Measurements from ENCODE around the gene PXN.

- TF ChIP-seq FOXM1 (IDR thresholded peaks at IDR 0.05; ENCODE audit: low read depth, low read length) (no peak), POLR2A (IDR thresholded peaks at IDR 0.05; ENCODE audit: low read depth, low read length) (no peak; the same call in 1 of the 2 replicates), ATF2 (IDR thresholded peaks at IDR 0.05; ENCODE audit: low read length) (no peak), IRF3 (IDR thresholded peaks at IDR 0.05) (no peak), CBX3 (IDR thresholded peaks at IDR 0.05; ENCODE audit: borderline replicate concordance, low read depth) (no peak), NFIC (IDR thresholded peaks at IDR 0.05; ENCODE audit: low read depth, low read length) (no peak), FOXK2 (IDR thresholded peaks at IDR 0.05) (no peak), TCF3 (IDR thresholded peaks at IDR 0.05; ENCODE audit: borderline replicate concordance, insufficient read depth, low read depth, low read length) (no peak), MTA3 (IDR thresholded peaks at IDR 0.05; ENCODE audit: borderline replicate concordance, low read length) (no peak)
These were observed 44.5 kb downstream of the PXN start for GRCh38 chr12:120220838-120221575.
